Skeletal muscle tissue (tissue), 4 donors: Measurements from ENCODE around the gene SPEF1. TPM values are rescaled to one million over a fixed set of nuclear protein-coding genes. Genes with fewer than 3 reads are reported as not detected.
A peak's percentile ranks its signal among the peaks of the same experiment; 100 is the strongest.

ENCODE experiments used
- H3K27ac ChIP-seq: one replicate; pipeline ENCODE4 v1.7.0; 2013; ENCODE audit warnings: mild to moderate bottlenecking, low read depth, low read length, inconsistent platforms
- H3K27me3 ChIP-seq, 3 donors: one replicate each; pipeline ENCODE4 v1.7.0; 2013; ENCODE audit warnings: low read length in 3 of 3; ENCODE audit not compliant: control insufficient read depth in 3 of 3, insufficient read depth in 3 of 3
- H3K36me3 ChIP-seq, 3 donors: one replicate each; pipeline ENCODE4 v1.7.0; 2013; ENCODE audit warnings: low read length in 3 of 3; ENCODE audit not compliant: control insufficient read depth in 3 of 3, insufficient read depth in 3 of 3
- H3K4me1 ChIP-seq, 3 donors: one replicate each; pipeline ENCODE4 v1.7.0; 2013; ENCODE audit warnings: low read length in 3 of 3, mild to moderate bottlenecking in 3 of 3; ENCODE audit not compliant: control insufficient read depth in 3 of 3, insufficient read depth in 3 of 3
- H3K4me3 ChIP-seq, 3 donors: one replicate each; pipeline ENCODE4 v1.7.0; 2013; ENCODE audit warnings: low read length in 3 of 3
- H3K9ac ChIP-seq, 3 donors: one replicate each; pipeline ENCODE4 v1.7.0; 2013; ENCODE audit warnings: low read length in 3 of 3, mild to moderate bottlenecking in 3 of 3, moderate library complexity in 2 of 3, low read depth in 1 of 3
- H3K9me3 ChIP-seq, 3 donors: one replicate each; pipeline ENCODE4 v1.7.0; 2013; ENCODE audit warnings: low read length in 3 of 3; ENCODE audit not compliant: control insufficient read depth in 3 of 3
- total RNA-seq: library from RNA; depleted of rRNA; stranded (reverse); fragments of >200 nt; gene quantifications from one replicate; pipeline ENCODE4 v1.2.3, GENCODE V29; 2014
- donor health status: Osteomylitis.

The SPEF1 gene
- total RNA-seq, 1 donor from 2014 or later = not detected

- H3K9me3 ChIP-seq = peaks cover 0 to 3% (median 0%) of the 10 kb centered on the region in 3 donors
- peak overlapping the region; percentile 99 for H3K27ac ChIP-seq
- H3K4me3 ChIP-seq = peak overlapping the region; percentile 65 to 93 (median 88)
- peak overlapping the region; percentile 91 to 99 (median 94) for H3K9ac ChIP-seq
- no peaks in the 10 kb centered on the region for H3K27me3 ChIP-seq
- peaks cover 18 to 25% (median 23%) of the 10 kb centered on the region in 3 donors for H3K4me1 ChIP-seq
- H3K36me3 ChIP-seq = peaks cover 24 to 25% (median 25%) of the 10 kb centered on the region in 3 donors
Measured at GRCh38 chr20:3819411-3820047, 38.3 kb upstream of the SPEF1 start.

DNA sequence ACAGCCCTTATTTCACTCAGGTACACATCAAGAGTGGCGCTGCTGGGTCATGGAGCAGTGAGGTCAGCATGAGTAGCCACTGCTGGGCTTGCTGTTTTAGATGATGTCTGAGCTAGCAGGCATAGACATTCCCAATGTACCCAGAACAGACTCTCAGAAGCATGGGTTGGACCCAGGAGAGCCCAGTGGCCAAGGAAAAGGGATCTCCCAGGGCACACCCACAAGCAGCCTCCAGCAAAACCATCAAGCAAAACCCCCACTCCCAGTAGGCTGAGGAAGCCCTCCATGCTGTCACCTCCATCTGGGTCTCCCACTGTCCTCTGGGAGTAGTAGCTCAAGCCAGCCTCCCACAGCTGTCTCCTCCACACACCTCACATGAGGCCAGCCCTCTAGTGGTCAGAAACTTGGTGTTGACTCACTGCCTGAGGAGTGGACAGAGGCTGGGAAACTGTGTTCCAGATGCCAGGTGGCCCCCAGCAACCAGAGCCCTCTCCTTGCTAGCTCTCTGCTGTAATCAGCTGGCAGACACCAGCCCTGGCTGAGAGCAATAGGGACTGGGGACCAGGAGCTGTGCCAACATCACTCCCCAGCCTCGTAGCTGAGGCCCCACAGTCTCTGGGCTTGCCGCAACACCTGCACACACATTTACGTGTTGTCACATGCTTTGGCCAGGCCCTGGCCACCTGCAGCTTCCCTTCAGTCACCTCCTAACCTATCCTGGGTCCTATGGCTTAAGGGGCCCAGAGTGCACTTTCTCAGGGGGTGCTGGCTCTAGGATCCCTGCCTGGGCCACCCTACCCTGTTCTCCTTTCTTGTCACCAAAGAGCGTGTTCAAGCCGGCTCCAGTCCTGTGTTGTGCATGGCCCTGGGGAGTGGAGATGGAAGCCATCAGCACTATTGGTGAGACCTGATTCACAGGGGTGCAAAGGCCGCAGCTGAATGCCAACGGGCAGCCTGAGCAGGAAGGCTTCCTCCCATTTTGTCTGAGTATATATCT is 37.2 kb upstream of the SPEF1 start:
- Histone ChIP-seq H3K27me3 (no peaks in the 10 kb centered on the region), H3K4me1 (peaks cover 18 to 25% (median 23%) of the 10 kb centered on the region in 3 donors), H3K27ac (peak overlapping the region; percentile 45), H3K9ac (peak overlapping the region in 2 of 3 donors; percentile 15 to 62), H3K9me3 (peaks cover 0 to 3% (median 0%) of the 10 kb centered on the region in 3 donors), H3K36me3 (peaks cover 14 to 15% (median 14%) of the 10 kb centered on the region in 3 donors), H3K4me3 (no peak overlapping the region)

- Histone ChIP-seq H3K27me3 (no peaks in the 10 kb centered on the region), H3K4me3 (no peak overlapping the region), H3K36me3 (no peaks in the 10 kb centered on the region), H3K4me1 (peaks cover 32 to 34% (median 34%) of the 10 kb centered on the region in 3 donors), H3K27ac (no peak overlapping the region), H3K9ac (no peak overlapping the region), H3K9me3 (no peaks in the 10 kb centered on the region)
Measured at GRCh38 chr20:3815703-3816315, 34.6 kb upstream of the SPEF1 start.

DNA sequence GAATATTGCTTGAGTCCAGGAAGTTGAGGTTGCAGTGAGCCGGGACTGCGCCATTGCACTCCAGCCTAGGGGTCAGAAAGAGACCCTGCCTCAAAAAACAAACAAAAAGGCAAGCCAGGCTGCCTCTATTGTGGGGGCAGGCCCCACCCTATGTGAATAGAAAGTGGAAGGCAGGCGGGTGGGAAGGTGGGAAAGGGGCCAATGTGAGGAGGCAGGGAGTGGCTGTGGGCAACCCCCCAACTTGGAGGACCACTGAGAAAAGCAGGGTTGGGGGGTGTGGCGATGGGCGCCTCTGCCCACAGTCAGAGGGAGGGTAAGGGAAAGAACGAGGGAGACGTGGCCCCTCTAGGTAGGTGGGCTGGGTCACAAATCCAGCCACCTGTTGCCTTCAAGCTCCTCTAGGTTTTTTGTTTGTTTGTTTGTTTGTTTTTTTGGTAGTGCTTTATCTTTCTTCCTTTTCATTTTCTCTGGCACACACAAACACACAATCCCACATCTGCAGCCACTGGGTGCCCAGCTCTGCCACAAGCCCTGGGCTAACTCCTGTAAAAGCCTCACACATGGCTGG is 33.8 kb upstream of the SPEF1 start:
- no peaks in the 10 kb centered on the region for H3K9me3 ChIP-seq
- no peaks in the 10 kb centered on the region for H3K27me3 ChIP-seq
- H3K9ac ChIP-seq = no peak overlapping the region
- no peak overlapping the region for H3K4me3 ChIP-seq
- H3K36me3 ChIP-seq = no peaks in the 10 kb centered on the region
- H3K27ac ChIP-seq = no peak overlapping the region
- peaks cover 32 to 37% (median 36%) of the 10 kb centered on the region in 3 donors for H3K4me1 ChIP-seq

DNA sequence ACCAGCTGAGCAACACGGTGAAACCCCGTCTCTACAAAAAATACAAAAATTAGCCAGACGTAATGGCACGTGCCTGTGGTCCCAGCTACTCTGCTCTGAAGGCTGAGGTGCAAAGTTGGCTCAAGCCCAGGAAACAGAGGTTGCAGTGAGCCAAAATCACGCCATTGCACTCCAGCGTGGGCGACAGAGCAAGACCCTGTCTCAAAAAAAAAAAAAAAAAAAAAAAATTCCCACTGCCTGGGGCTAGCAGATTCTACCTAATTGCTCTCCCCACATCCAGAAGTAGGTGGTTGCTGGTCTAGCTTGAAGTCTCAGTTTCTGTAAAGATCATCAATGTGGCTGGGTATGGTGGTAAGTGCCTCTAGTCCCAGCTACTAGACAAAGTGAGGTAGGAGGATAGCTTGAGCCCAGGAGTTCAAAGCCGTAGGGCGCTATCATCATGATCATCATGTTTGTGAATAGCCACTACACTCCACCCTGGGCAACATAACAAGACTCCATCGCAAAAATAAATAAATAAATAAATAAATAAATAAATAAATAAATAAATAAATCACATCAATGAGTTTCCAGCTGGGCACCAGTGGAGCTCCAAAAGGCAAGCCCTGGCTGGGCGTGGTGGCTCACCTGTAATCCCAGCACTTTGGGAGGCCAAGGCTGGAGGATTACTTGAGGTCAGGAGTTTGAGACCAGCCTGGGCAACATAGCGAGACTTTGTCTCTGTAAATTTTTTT is 32.8 kb upstream of the SPEF1 start:
- H3K27ac ChIP-seq = no peak overlapping the region
- no peak overlapping the region for H3K9ac ChIP-seq
- no peaks in the 10 kb centered on the region for H3K9me3 ChIP-seq
- peaks cover 23 to 31% (median 29%) of the 10 kb centered on the region in 3 donors for H3K4me1 ChIP-seq
- no peaks in the 10 kb centered on the region for H3K27me3 ChIP-seq
- H3K4me3 ChIP-seq = no peak overlapping the region
- H3K36me3 ChIP-seq = no peaks in the 10 kb centered on the region

GRCh38 chr20:3812975-3813847 is 32.0 kb upstream of the SPEF1 start:
- Histone ChIP-seq H3K9ac (peak overlapping the region in 1 of 3 donors; percentile 57), H3K27me3 (no peaks in the 10 kb centered on the region), H3K4me3 (no peak overlapping the region), H3K9me3 (no peaks in the 10 kb centered on the region), H3K36me3 (no peaks in the 10 kb centered on the region), H3K4me1 (peaks cover 15 to 28% (median 26%) of the 10 kb centered on the region in 3 donors), H3K27ac (peak overlapping the region; percentile 83)

DNA sequence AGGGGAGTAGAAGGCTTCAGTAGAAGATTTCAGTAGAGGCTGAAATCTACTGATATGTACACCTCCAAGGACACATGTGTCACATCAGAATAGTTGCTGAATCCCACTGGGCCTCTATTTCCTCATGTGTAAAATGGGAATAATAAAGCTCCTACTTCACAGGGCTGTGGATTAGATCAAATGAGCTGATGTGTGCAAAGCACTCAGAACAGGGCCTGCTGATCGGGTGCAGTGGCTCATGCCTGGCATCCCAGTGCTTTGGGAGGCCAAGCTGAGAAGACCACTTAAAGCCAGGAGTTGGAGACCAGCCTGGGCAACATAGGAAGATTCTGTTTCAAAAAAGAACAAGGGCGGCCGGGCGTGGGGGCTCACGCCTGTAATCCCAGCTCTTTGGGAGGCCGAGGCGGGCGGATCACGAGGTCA is 31.0 kb upstream of the SPEF1 start:
- peak overlapping the region; percentile 83 for H3K27ac ChIP-seq
- H3K4me3 ChIP-seq = peak overlapping the region in 2 of 3 donors; percentile 43 to 49
- H3K36me3 ChIP-seq = no peaks in the 10 kb centered on the region
- peaks cover 24 to 35% (median 32%) of the 10 kb centered on the region in 3 donors for H3K4me1 ChIP-seq
- no peaks in the 10 kb centered on the region for H3K9me3 ChIP-seq
- H3K27me3 ChIP-seq = no peaks in the 10 kb centered on the region
- H3K9ac ChIP-seq = peak overlapping the region in 2 of 3 donors; percentile 58 to 87

DNA sequence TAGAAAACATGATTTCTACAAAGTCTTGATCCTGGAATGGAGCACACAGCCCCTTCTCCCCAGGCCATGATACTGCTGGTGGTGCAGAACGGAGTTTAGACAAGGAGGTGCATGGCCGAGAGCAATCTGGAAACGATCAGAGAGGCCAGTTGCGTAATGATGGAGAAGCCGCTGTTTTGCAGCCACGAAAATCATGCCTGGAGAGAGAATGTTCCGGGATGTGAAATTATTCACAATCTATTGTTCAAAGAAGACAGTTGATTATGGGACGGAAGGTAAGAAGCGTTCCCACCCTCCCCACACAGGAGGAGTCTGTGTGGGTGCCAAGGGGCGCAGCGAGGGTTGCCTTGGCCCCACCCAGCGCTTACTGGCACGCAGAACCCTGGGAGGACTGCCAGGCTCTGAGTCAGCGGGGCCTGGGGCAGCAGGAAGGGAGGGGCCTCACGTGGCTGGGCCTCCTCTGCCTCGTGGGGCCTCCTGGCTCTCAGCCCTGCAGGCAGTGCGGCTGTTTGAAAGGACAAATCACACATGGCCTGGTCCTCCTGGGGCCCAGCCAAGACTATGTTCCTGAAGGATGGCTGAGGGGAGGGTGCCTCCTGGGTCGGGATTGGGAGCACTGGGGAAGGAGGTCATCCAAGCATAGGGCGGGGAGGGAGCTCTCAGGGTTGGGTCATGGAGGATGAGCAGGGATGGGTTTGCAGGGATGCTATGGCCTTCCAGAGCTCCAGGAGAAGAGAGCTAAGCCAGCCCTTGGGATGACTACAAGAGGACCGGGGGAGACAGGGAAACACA is 30.4 kb upstream of the SPEF1 start:
- peaks cover 29 to 40% (median 38%) of the 10 kb centered on the region in 3 donors for H3K4me1 ChIP-seq
- peak overlapping the region; percentile 68 to 87 (median 79) for H3K9ac ChIP-seq
- peak overlapping the region; percentile 58 to 87 (median 76) for H3K4me3 ChIP-seq
- peak overlapping the region; percentile 83 for H3K27ac ChIP-seq
- H3K27me3 ChIP-seq = no peaks in the 10 kb centered on the region
- no peaks in the 10 kb centered on the region for H3K9me3 ChIP-seq
- no peaks in the 10 kb centered on the region for H3K36me3 ChIP-seq
